ENCODE measurements around the gene DENND4B.

Gene DENND4B

DNA sequence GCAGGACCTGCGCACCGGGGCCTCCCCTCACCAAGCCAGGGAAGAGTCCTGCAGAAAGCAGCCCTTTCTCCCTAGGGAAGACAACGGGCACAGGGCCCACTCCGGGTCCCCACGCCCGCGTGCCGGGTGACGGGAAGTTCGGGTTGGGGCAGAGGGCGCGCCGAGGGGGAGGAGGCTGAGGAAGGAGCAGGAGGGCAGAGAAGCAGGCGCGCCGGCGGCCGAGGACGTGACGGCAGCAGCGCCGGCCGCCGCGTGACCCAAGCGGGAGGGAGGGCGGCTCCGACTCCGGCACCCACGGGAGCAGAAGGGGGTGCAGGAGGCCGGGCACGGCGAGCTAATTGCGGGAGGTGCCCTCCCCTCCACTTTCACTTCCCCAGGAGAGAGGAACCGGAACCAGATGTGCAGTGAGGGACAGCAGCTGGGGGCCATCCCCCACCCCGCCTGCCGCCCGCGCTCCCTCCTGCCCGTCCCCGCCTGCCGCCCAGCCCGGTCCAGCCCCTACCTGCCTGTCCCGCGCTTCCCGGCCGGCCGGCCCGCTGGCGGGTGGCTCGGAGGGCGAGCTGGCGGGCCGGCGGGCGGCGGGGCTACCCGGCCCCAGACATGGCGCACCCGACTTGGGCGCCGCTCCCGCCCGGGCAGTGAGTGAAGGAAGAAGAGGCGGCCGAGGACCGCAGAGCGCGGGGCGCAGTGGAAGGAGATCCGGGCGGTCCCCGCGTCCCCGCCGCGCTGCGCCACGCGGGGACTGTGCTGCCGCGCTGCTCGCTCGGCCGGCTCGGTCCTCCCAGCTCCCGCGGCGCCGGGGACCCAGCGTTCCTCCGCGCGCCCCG is 510 bp downstream of the DENND4B start:
- Histone ChIP-seq H3K27ac (peak overlapping the region; percentile 50; the same call in 1 of the 2 replicates), H3K4me3 (peak overlapping the region; percentile 92), H3K36me3 (ENCODE audit: insufficient read depth, low read length) (peaks cover 4% of the 10 kb centered on the region; the same call in 1 of the 2 replicates), H3K9ac (ENCODE audit: insufficient read length) (peak overlapping the region; percentile 84), H3K9me3 (ENCODE audit: low read depth, low read length) (no peaks in the 10 kb centered on the region)
- no peak for TF ChIP-seq EZH2 (IDR thresholded peaks at IDR 0.05)
- no peak for TF ChIP-seq FOXP2 (optimal IDR thresholded peaks at IDR 0.05; ENCODE audit: control extremely low read depth, extremely low read length, insufficient read depth)
- TF ChIP-seq POLR2AphosphoS5 (IDR thresholded peaks at IDR 0.05; ENCODE audit: borderline replicate concordance, low read depth, low read length): no peak
- DNase-seq (ENCODE audit: low read depth, low spot score): no peak

DNA sequence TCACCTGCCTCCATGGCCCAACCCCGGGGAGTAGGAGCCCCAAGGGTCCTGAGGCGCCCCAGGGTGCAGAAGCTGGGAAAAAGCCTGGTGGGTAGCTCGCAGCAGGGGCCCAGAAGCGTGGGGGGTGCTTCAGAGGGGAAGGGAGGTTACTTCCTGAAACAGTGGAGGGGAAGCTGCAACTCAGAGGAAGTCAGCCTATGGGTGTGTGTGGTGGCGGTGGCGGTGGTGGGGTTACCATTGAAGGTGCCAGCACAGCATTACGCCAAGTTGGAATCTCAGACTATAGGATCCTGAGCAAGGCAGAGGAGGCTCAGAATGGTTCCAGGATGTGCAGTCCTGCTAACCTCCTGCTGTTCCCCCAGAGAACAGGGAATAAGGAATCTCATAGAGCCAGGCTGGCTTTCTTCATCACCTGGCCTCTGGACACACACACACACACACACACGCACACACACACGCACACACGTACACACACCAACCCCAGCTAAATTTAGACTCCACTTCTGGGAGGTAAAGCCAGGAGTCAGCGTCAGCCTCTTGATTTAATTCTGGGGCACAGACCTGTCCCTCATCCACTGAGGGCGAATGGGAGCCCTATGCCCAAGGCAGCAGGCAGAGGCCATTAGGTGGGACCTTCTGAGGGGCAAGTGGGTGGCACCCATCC is 1.3 kb downstream of the DENND4B start:
- Histone ChIP-seq H3K9ac (ENCODE audit: insufficient read length) (peak overlapping the region; percentile 84), H3K27ac (peak overlapping the region; percentile 63), H3K9me3 (ENCODE audit: low read depth, low read length) (no peaks in the 10 kb centered on the region), H3K36me3 (ENCODE audit: insufficient read depth, low read length) (peaks cover 4% of the 10 kb centered on the region; the same call in 1 of the 2 replicates), H3K4me3 (peak overlapping the region; percentile 92)
- TF ChIP-seq POLR2AphosphoS5 (IDR thresholded peaks at IDR 0.05; ENCODE audit: borderline replicate concordance, low read depth, low read length) (no peak; the same call in 1 of the 2 replicates), EZH2 (IDR thresholded peaks at IDR 0.05) (no peak), FOXP2 (optimal IDR thresholded peaks at IDR 0.05; ENCODE audit: control extremely low read depth, extremely low read length, insufficient read depth) (no peak)
- DNase-seq (ENCODE audit: low read depth, low spot score): no peak

DNA sequence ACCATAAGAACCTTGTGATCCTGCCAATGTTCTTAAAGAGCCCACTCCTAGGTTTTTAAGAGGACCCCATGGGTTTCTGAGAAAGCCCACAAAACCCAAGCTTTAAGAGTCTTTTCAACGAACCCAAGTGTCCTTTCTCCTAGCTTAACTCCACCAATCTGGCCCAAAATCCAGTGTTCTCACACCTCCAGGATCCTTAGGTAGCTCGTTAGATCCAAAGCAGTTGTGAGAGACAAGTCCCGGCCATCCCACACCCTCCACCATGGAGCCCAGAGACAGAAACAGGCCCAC is 1.7 kb downstream of the DENND4B start:
- Histone ChIP-seq H3K27ac (peak overlapping the region; percentile 63), H3K9me3 (ENCODE audit: low read depth, low read length) (no peaks in the 10 kb centered on the region), H3K4me3 (peak overlapping the region; percentile 92), H3K9ac (ENCODE audit: insufficient read length) (no peak overlapping the region), H3K36me3 (ENCODE audit: insufficient read depth, low read length) (no peaks in the 10 kb centered on the region; the same call in 1 of the 2 replicates)
- no peak for DNase-seq (ENCODE audit: low read depth, low spot score)
- TF ChIP-seq FOXP2 (optimal IDR thresholded peaks at IDR 0.05; ENCODE audit: control extremely low read depth, extremely low read length, insufficient read depth) (no peak), EZH2 (IDR thresholded peaks at IDR 0.05) (no peak), POLR2AphosphoS5 (IDR thresholded peaks at IDR 0.05; ENCODE audit: borderline replicate concordance, low read depth, low read length) (no peak)

DNA sequence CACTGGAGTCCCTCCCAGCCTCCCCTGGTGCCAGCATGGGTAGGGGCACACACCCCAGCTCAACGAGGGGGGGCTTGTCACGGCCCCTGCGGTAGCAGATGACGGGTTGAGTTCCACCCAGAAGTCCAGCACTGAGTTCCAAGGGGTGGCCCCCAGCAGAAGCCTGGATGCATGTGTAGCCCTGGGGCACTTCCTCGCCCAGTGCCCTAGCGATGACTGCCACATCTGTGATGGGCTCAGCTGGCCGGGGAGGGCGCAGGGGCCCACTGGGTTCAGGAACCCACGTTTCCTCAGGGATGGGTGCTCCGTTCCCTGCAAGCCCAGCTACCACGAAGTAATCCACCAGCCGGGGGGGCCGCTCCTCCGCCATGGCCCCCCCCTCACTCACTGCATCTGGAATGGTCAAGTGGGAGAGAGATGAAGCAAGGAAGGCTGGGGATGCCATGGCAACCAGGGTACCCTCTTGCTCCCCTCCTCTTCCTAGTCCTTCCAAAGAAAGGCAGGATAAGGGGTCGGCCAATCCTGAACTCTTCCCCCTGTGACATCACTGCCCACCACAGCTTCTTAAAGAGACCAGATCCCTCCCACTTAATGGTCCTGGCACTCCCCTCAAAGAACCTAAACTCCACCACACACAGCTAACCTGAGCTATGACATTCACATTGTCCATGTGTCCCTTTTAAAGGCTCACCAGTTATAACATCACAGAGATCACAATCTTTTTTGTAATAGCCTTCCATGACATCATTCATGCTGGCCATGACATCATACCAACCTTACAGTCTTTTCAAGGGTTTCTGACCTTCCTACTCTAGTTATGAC is 2.3 kb downstream of the DENND4B start:
- H3K9ac ChIP-seq (ENCODE audit: insufficient read length): no peak overlapping the region

DNA sequence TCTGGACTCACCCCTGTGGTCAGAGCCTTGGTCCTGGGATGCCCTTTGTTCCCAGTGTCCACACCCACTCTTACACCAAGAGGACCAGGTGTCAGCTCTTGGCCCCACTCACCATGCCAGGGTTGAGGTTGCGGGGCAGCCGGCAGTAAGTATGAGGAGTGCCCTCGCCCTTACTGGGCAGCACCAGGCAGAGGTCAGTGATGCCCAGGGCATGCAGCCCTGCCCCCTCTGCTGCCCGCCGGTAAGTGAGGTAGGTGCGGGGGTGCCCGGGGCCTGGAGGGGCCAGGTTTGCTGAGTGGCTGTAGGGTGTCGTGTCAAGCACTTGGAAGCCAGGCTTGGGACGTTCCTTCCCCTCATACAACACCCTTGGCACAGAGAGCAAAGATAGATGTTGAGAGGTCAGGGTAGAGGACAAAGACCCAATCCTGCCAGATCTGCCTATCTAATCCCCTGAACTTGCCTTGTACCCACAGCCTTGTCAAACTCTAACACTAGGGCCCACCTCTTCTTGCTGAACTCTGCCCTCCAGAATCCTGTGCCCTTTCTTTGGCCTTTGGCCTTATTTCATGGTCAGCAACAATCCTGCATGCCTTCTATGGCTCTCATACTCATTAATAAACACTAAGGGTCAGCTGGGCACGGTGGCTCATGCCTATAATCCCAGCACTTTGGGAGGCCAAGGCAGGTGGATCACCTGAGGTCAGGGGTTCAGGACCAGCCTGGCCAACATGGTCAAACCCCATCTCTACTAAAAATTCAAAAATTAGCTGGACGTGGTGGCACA is 3.6 kb downstream of the DENND4B start:
- H3K27ac ChIP-seq: no peak overlapping the region
- no peaks in the 10 kb centered on the region for H3K9me3 ChIP-seq (ENCODE audit: low read depth, low read length)
- TF ChIP-seq FOXP2 (optimal IDR thresholded peaks at IDR 0.05; ENCODE audit: control extremely low read depth, extremely low read length, insufficient read depth) (no peak), EZH2 (IDR thresholded peaks at IDR 0.05) (no peak), POLR2AphosphoS5 (IDR thresholded peaks at IDR 0.05; ENCODE audit: borderline replicate concordance, low read depth, low read length) (no peak)
- no peaks in the 10 kb centered on the region; the same call in 1 of the 2 replicates for H3K36me3 ChIP-seq (ENCODE audit: insufficient read depth, low read length)
- H3K4me3 ChIP-seq: no peak overlapping the region
- H3K9ac ChIP-seq (ENCODE audit: insufficient read length): no peak overlapping the region
- DNase-seq (ENCODE audit: low read depth, low spot score): no peak

More for the DNA sequence above, 2.3 kb downstream of the DENND4B start:
- DNase-seq (ENCODE audit: low read depth, low spot score): no peak
- no peak for TF ChIP-seq FOXP2 (optimal IDR thresholded peaks at IDR 0.05; ENCODE audit: control extremely low read depth, extremely low read length, insufficient read depth)
- TF ChIP-seq EZH2 (IDR thresholded peaks at IDR 0.05): no peak
- TF ChIP-seq POLR2AphosphoS5 (IDR thresholded peaks at IDR 0.05; ENCODE audit: borderline replicate concordance, low read depth, low read length): no peak
- Histone ChIP-seq H3K27ac (peak overlapping the region; percentile 63), H3K9me3 (ENCODE audit: low read depth, low read length) (no peaks in the 10 kb centered on the region), H3K4me3 (peak overlapping the region; percentile 92; the same call in 1 of the 2 replicates), H3K36me3 (ENCODE audit: insufficient read depth, low read length) (no peaks in the 10 kb centered on the region)

DNA sequence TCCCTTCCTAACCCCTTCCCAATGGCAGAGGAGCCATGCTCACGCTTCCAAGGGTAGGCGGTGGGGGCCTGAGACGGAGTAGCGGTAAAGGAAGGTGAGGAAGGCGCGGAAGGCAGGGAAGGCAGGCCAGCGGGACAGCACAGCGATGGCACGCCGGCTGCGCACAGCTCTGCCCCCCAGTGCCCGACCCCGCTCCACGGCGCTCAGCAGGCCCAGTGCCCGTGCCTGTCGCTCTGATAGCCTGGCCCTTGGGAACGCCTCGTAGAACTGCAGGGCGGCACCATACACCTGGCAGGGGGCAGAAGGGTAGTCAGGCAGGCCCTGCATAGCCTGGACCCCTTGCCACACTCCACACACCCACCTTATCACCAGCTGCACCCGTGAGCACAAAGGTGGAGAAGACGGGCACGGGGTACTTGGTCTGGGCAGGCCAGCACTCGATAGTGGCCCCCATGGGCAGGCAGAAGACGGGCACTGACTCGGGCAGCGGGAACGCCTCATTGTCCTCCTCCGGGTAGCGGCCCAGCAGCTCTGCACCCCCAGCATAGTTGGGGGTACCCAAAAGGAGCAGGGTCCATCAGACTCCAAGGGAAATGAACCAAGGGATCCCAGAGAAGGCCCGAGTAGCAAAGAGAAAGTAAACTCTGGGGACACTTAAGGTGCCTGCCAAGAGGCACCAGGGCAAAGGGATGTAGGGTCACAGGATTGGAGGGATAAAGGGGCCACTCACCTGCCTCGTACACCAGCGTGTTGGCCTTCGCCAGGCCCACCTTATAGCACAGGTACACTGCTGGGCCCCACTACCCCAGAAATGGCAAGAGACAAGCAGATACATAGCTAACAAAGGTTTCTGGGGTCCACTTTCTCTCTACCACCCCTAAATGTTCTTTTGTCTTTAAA is 4.4 kb downstream of the DENND4B start:
- Histone ChIP-seq H3K9me3 (ENCODE audit: low read depth, low read length) (no peaks in the 10 kb centered on the region), H3K27ac (no peak overlapping the region), H3K36me3 (ENCODE audit: insufficient read depth, low read length) (peaks cover under 1% of the 10 kb centered on the region; the same call in 1 of the 2 replicates), H3K9ac (ENCODE audit: insufficient read length) (no peak overlapping the region), H3K4me3 (no peak overlapping the region)
- DNase-seq (ENCODE audit: low read depth, low spot score): no peak
- TF ChIP-seq POLR2AphosphoS5 (IDR thresholded peaks at IDR 0.05; ENCODE audit: borderline replicate concordance, low read depth, low read length): no peak
- TF ChIP-seq FOXP2 (optimal IDR thresholded peaks at IDR 0.05; ENCODE audit: control extremely low read depth, extremely low read length, insufficient read depth): no peak
- TF ChIP-seq EZH2 (IDR thresholded peaks at IDR 0.05): no peak

DNA sequence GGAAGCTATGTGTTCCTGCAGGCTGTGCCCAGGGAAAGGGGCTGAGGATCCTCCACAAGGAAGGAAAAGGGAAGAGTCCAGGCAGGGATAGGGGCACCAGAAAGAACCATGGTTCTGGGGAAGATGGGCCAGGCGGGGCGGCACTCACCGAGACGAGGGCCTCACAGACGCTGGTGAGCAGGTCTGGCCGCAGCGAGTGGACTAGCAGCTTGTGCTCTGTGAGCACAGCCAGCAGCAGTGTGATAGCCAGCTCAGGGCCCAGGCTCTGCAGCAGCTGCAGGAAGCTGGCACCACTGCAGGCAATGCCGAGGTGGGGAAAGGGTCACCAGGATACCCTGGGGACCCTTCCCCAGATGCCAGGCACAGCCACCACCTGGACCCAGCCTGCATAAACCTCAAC is 5.8 kb downstream of the DENND4B start:
- H3K36me3 ChIP-seq (ENCODE audit: insufficient read depth, low read length): peaks cover 13% of the 10 kb centered on the region; the same call in 1 of the 2 replicates
- H3K9ac ChIP-seq (ENCODE audit: insufficient read length): no peak overlapping the region
- TF ChIP-seq POLR2AphosphoS5 (IDR thresholded peaks at IDR 0.05; ENCODE audit: borderline replicate concordance, low read depth, low read length) (no peak), EZH2 (IDR thresholded peaks at IDR 0.05) (no peak), FOXP2 (optimal IDR thresholded peaks at IDR 0.05; ENCODE audit: control extremely low read depth, extremely low read length, insufficient read depth) (no peak)
- H3K9me3 ChIP-seq (ENCODE audit: low read depth, low read length): no peaks in the 10 kb centered on the region
- H3K27ac ChIP-seq: no peak overlapping the region
- DNase-seq (ENCODE audit: low read depth, low spot score): no peak
- H3K4me3 ChIP-seq: no peak overlapping the region
